ENCODE results near the gene KRTAP1-5.
"Not testable (repeated sequence)": the region's sequence is repeated elsewhere in the genome, so short reads cannot be mapped to it uniquely, and the experiment has no call there.

The KRTAP1-5 gene

DNA sequence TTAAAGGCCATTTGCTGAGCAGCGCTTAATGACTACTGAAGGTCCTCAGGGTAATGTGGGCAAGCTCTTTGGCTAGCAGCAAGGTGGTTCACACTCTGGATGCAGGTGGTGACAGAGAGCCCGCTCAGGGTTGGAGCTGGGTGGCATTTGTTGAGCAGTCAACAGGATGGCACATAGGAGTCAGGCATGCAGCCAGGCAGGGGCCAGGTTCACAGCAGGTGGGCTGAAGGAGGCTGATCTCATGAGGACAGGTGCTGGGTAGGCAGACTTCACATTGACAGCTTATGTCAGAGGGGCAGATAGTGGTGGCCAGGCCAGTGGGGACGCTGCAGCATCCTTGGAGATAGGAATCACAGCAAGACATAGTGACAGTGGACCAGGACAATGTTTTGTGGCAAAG lies 22.6 kb downstream of the KRTAP1-5 start:
- DNase-seq (ENCODE audit: low read depth in 2 of 2), result no peak

DNA sequence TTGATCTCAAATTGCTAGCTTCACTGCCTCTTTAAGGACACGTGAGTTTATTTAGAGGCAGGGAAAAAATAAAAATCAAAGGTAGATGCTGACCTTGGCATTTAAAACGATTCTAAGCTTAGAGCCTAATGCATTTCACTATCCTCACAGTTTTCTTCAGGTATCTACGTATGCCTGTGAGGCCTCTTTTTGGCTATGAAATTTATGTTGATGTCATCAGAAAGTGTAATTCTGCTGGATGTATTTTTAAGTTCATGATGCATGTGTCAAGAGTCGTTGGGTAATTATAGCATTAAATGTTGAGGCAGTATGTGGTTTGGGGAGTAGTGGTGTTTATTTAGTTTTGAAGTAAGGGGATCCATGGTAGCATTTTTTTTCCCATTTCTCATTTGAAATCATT lies 23.1 kb downstream of the KRTAP1-5 start:
- DNase-seq (ENCODE audit: low read depth in 2 of 2), result no peak

DNA sequence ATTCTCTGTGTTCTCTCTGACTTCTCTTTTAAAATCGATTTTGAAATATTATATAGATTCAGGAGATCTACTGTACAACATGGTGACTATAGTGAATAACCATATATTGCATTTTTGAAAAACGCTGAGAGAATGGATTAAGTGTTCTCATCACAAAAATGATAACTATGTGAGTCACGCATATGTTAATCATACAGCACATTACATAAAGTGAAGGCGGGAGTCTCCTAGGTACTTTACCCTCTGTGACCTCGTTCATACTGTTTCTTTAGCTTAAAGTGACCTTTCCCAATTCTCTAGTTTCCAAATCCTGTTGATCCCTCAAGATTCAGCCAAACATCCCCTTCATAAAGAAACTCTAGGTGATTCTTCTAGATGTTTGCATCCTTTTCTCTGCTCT lies 24.2 kb downstream of the KRTAP1-5 start:
- no peak for DNase-seq (ENCODE audit: low read depth in 2 of 2)

DNA sequence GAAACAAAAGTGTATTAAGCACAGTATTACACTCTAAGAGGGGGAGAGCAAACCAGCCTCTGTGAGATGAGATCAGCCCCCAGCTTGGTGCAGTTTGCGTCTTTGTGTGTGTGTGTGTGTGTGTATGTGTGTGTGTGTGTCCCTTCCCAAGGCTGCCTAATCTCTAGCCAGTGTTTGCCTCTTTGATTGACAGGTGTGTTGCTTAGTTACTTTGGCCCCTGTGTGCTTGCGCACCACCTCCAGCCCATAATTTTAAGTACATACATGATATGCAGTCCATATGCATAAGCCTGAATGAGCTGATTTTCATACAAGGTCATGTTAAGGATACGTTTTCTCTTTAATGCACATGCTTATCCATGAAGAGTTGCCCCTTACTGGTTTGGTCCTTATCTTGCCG lies 25.2 kb downstream of the KRTAP1-5 start:
- DNase-seq (ENCODE audit: low read depth in 2 of 2), result no peak

DNA sequence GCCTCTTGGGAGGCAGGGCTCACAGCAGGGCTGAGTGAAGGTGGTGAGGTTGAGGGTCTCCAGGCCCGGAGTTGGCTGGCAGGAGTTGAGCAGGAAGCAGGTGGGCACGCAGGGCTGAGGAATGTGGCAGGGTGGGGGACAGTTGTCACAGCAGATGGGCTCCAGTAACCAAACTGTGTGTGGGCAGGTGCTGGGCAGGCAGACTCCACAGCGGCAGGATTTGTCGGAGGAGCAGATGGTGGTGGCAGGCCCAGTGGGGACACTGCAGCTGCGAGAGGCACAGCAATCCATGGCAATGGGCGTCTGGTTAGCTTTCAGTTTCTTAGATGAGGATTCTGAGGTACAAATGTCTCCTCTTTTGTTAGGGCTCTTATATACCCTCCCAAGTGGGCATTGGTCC lies 27.4 kb downstream of the KRTAP1-5 start, which contains the start of gene KRTAP3-2:
TSS of gene KRTAP3-2 (minus strand) at position 344 of the 400 bp plus-strand sequence. CDS start at position 291, 53 bp downstream.
- not testable (repeated sequence) for DNase-seq (ENCODE audit: low read depth in 2 of 2)

DNA sequence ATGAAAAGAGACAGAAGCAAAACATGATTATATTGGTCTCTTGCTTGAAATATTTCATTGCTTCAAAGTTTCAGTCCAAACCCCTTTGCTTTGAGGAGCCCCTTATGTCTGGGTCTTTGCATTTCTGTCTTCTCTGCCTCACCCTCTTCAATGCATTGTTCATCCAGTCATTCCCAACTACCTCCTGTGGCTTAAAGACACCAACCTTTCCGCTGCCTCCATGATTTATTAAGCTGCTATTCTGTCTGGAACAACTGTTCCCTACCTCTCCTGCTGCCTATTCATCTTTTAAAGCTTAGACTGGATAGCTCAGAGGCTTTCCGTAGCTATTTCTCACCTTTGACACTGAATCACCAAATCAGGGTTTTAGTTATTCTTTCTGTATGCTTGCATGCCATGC lies 29.6 kb downstream of the KRTAP1-5 start:
- DNase-seq (ENCODE audit: low read depth in 2 of 2), result no peak

DNA sequence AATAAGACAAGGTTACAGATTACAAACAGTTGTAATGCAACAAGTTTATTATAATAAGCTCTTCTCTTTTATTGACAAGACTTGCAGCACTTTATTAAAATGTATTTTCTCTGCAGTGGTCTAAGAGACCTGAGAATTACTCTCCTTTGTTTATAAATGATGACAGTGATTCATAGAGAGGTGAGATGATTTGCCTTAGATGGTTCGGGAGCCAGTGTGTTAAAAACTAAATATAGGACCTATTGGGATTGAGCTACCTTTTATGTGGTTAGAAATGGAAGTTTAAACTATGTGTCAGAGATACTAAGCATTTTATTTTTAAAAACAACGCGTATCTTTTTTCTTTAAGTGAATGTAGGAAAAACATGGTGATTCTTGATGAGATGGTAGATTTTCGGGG lies 30.2 kb downstream of the KRTAP1-5 start:
- no peak for DNase-seq (ENCODE audit: low read depth in 2 of 2)

DNA sequence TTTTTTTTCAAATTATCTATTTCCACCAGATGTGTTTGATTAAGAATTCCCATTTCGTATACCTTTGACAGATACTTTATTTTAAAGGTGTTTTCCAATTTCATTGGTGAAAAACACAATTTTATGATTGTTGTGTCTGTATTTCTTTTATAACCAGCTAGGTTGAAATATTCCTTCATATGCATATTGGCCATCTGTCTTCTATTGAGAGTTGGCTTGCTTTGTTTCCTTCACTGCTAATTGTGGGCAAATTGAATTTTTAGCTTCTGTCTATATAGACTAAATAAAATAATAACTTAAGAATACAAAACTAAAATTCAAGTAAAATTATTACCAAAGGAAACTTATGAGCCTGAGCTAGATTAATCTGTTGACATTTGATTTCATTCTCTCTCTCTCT lies 31.9 kb downstream of the KRTAP1-5 start:
- no peak for DNase-seq (ENCODE audit: low read depth in 2 of 2)

DNA sequence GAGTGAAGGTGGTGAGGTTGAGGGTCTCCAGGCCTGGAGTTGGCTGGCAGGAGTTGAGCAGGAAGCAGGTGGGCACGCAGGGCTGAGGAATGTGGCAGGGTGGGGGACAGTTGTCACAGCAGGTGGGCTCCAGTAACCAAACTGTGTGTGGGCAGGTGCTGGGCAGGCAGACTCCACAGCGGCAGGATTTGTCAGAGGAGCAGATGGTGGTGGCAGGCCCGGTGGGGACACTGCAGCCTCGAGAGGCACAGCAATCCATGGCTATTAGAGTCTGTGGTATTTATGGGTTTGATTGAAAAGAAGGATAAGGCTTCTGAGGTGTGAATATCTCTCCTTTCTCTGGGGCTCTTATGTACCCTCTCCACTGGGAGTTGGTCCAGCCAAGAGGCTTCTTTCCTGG lies 33.2 kb downstream of the KRTAP1-5 start, which contains the start of gene KRTAP3-3:
TSS of gene KRTAP3-3 (minus strand) at position 326 of the 400 bp plus-strand sequence. CDS start at position 259, 67 bp downstream.
- no peak for DNase-seq (ENCODE audit: low read depth in 2 of 2)

DNA sequence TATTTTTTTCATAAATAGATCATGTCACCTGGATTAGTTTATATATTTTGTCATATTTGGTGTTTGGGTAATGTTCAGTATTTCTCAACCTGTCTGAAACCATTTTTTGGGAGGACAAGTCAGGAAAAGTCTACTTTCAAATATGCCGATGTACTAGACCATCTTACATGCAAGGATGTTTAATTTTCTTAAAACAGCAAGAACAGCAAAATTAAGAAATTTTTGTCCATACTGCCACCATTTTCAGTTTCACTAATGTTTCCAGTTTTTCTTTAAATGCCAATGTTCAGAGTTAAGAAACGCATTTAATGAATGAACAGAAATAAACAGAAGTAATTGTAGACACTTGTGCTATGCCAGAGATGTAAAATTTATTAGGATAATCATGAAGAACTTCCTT lies 33.9 kb downstream of the KRTAP1-5 start:
- no peak for DNase-seq (ENCODE audit: low read depth in 2 of 2)

DNA sequence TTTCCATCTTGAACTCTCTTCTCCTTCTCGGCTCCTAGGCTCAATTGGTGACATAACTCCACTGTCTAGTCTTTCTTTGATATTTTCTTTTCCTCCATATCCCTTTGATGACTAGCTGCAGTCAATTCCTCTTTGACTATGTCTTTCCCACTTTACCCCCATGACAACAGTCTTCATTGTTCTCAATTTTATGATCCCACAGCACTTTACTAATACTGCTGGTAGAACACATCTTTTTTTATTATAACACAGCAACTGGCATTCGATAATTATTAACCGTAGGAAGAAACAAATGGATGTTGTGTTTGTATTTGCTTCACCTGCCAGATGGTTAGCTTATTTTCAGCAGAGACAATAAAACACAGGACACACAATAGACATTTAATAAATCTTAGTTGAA lies 34.3 kb downstream of the KRTAP1-5 start:
- no peak for DNase-seq (ENCODE audit: low read depth in 2 of 2)

DNA sequence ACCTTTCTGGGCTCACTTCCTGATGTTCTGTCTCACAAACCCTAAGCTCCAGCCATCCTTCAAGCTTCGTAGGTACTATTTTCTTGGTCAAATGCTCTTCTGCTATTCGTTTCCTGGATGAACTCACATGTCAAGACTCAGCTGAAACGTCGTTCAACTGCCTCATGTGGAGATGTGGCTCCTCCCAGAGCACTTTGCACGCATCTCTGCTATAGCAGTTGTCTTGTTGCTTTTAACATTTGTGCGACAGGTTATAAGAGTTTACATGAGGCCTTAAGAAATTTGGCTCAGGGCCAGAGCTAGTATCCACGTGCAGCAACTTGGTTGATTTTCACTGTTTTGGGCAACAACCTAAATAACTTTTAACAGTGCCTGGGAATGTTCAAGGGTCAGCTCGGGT lies 40.1 kb downstream of the KRTAP1-5 start:
- DNase-seq (ENCODE audit: low read depth in 2 of 2), result no peak

DNA sequence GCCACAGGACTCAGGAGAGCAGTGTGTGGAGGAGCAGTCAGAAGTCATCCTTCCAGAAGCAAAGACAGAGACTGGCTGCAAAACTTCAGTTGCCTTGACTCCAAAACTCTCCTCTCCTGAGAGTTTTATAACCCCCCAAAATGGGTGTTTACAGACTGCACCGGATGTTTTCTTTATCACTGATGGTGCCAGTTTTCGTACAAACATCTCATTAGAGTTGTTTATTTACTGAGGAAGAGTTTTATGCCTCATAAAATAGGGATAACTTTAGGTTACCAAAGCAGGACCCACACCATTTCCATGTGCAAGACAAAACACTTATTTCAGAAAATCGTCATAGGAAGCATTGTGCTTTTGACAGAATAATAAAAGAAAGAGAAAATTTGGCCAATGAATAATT lies 42.8 kb downstream of the KRTAP1-5 start, which contains the start of gene KRT40:
TSS of gene KRT40 (minus strand) at position 101 of the 400 bp plus-strand sequence. CDS start at position 48, 53 bp downstream.
- no peak for DNase-seq (ENCODE audit: low read depth in 2 of 2)

DNA sequence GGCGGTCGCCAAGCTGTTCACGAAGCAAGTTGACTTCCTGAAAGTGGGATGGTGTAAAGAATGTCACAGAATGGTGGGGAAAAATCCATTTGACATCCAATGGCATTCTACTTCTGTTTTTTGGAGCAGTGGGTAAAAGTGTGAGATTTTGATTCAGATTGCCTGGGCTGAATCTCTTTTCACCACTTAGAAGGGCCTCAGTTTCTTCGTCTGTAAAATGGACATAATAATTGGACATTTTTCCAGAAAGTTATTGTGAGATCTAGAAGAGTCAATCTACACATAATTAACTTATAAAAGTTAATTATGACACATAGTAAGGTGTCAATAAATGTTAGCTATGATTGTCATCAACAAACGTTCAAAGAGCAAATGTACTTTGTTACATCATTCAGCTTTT lies 45.9 kb downstream of the KRTAP1-5 start:
- DNase-seq (ENCODE audit: low read depth in 2 of 2), result no peak

DNA sequence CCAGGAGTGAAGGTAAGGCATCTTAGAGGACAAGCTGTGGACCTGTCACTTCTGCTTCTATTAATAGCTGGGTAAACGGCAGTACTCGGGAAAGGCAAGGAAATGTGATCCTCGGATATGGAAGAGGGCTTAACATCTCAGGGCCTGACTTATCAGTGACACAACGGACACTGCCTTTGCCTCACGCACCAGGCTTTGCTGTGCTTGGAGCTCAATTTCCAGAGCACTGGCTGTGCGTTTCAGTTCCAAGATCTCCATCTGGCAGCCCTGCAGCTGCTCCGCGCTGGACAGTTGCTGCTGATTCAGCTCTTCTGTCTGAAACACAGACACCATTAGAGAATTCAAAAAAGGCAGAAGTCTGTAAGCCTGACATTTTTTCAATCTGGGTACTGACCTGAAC lies 46.4 kb downstream of the KRTAP1-5 start:
- no peak for DNase-seq (ENCODE audit: low read depth in 2 of 2)

DNA sequence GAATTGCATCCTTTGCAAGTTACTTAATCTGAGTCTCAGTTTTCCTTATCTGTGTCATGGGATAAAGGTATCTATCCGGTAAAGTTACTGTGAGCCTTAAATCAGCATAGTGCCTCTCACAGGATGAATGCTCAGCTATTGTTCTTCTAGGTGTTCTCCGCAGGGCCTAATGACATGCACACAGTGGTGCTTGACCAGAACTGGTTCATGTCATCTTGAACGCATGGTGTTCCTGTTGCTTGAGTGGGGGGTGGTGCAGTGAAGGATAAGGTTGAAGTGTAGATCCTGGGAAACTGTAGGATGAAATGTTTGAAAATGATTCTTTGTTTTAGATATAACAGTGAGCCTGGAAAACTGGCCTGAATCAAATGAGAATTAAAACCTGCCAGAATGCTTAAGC lies 46.9 kb downstream of the KRTAP1-5 start:
- DNase-seq (ENCODE audit: low read depth in 2 of 2), result no peak

DNA sequence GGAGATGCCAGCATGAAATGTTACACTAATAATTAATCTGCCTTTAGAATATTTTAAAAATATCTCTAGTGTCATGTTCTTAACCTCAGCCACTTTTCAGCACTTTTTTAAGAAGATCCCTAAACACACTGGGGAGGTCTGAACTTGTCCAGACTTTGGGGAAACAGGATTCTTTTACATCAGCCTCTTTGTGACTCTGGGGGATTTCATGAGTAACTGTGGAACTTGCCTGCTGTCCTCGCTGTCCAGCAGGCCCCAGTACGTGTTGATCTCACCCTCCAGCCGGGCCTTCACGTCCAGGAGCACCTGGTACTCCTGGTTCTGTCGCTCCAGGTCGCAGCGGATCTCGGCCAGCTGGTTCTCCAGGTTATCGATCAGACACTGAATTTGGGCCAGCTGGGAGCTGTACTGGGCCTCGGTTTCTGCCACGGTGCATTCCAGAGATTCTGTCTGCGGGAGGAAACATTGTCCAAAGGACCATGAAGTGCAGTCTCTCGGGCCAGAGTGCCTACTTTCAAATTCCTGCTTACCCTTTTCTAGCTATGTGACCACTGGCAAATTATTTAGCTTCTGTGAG lies 48.3 kb downstream of the KRTAP1-5 start:
- no peak for DNase-seq (ENCODE audit: low read depth in 2 of 2)

All from stimulated activated CD8-positive, alpha-beta memory T cell treated with anti-CD3 and anti-CD28 coated beads, Interleukin-2, amount 100 ng/mL, for 48 hours (primary cell).